Epithelial cell of prostate (primary cell): ENCODE results near the gene TENT4A.
A peak's percentile ranks its signal among the peaks of the same experiment; 100 is the strongest.
"Not testable (repeated sequence)": the region's sequence is repeated elsewhere in the genome, so short reads cannot be mapped to it uniquely, and the experiment has no call there.

Experiments used
- DNase-seq: peaks from one replicate; pipeline ENCODE4 v3.0.0-alpha.2; 2011; ENCODE audit warnings: low read depth, low spot score
- H3K27ac ChIP-seq: fragments of 450-650 bp; 2 replicates; pipeline ENCODE4 v1.5.1; 2017; ENCODE audit warnings: mild to moderate bottlenecking

Gene TENT4A

DNA sequence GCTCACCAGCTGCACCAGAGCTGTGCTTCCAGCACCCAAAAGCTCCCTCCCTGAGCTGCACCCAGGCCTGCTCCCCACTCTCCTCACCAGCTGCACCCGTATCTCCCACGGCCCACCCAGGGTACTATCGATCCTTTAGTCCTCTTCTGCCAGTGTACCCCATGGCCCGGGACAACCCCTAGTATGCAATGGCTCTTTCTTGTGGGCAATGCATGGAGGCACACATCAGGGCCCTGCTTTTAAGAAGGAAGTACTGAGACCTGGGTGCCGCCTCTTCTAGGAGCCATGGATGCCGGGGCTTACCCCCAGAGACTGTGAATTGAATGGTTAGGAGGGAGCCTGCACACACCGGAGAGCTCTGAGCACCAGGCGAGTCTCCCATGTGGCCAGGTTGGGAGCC lies 49.5 kb downstream of the TENT4A start:
- H3K27ac ChIP-seq, result no peak overlapping the region
- no peak for DNase-seq

DNA sequence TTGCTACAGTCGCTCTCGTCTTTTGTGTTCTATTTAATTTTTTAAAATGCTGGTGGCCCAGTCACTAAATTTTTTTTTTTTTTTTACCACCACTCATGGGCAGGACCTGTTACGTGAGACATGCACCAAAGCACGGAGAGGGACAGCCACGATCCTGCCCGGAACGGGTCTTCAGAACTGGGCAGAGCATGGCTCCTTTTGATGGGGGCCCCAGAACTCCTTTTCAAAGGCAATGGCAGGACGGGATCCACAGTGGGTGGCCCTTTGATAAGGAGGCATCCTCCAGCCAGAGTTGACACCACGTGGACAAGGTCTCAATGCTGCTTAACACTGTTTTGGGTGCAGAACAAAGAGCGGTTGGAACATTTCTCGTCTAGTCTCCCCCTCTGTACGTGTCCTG lies 50.0 kb downstream of the TENT4A start:
- DNase-seq, result no peak

DNA sequence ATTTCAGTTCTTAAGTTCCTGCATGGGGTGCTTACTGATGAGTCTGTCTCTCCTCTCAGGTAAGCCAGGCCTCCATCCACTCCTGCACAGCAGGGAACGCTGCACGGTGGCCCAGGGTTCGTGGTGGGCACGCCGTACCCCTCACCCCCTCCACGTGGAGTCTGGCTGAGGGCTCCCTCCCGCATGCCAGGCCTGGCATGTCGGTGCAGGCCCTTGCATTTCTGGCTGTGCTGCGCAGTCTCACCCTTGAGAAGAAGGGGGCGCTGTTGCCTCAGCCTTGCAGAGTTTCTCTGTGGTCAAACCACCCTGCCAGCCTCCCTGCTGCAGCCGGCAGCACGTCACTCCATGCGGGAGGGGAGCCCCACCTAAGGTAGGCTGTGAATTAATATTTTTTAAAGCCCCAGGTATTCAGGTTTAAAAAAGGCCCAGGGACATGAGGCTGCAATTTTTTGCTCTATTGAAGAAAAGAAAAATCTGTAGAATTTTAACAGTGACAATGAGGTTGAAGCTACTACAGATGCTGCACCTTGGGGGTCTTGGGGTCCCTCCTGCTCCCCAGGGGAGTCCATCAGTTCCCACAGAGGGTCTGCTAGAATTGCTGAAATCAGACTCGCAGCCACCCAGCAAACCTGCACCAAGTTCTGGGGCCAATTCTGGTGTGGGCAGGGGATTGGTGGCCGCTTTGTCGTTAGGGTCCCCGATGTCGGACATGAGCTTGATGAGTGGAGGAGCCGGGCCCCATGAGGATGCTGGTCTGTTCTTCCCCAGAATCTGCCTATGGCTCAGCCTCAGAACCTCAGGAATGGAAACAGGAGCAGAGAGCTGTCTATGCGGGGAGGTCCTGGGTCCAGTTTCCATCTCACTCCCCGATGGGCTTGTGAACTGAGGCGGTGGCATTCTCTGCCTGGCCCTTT lies 52.6 kb downstream of the TENT4A start:
- DNase-seq, result peak; percentile 41
- peak overlapping the region; percentile 37 for H3K27ac ChIP-seq

More for the DNA sequence above, 50.0 kb downstream of the TENT4A start:
- H3K27ac ChIP-seq, result no peak overlapping the region

DNA sequence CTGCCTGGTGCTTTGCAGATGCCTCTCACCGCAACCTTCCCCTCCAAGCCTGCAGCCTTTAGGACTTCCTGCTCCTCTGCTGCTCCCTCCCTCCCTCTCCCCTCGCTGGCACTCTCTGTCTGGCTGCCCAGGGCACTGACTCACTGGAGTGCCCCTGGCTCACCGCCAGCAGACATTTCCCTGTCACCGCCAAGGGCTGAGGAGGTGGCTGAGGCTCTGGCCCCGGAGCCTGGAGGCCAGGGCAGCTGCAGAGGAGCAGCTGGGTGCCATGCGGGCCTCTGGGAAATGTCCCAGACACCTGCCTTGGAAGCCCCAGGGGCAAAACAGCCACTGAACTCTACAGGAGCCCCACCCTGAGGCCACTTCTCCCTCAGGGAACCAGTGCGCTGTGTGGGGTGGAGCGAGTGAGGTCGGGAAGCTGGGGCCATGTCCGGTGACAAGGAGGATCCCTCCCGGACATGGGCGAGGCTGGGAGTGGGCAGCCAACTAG lies 53.4 kb downstream of the TENT4A start:
- DNase-seq, result peak; percentile 71

DNA sequence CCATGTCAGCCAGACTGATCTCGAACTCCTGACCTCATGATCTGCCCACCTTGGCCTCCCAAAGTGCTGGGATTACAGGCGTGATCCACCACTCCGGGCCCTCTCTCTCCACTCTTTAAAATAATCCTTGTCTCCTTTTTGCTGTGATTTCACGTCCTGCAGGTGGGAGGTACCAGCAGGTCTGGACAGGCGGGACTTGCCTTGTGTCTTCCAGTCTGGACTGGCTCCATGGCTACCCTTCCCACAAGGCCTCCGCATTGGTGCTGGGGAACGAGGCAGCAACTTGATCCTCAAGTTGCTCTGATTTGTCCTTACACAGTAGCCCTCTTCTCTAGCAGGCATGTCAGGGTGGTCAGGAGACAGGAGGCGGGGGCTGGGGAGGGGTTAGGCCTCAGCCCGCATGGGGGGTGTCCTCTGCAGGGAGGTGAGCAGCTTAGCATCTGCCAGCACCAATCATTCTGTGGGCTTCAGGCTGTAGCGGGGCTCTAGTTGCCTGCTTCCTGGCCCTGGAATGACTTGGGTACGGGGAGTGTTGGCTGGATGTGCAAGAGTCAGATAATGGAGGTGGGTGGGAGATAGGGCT lies 54.3 kb downstream of the TENT4A start:
- no peak for DNase-seq
- no peak overlapping the region for H3K27ac ChIP-seq

More for the DNA sequence above, 53.4 kb downstream of the TENT4A start:
- peak overlapping the region; percentile 37 for H3K27ac ChIP-seq

DNA sequence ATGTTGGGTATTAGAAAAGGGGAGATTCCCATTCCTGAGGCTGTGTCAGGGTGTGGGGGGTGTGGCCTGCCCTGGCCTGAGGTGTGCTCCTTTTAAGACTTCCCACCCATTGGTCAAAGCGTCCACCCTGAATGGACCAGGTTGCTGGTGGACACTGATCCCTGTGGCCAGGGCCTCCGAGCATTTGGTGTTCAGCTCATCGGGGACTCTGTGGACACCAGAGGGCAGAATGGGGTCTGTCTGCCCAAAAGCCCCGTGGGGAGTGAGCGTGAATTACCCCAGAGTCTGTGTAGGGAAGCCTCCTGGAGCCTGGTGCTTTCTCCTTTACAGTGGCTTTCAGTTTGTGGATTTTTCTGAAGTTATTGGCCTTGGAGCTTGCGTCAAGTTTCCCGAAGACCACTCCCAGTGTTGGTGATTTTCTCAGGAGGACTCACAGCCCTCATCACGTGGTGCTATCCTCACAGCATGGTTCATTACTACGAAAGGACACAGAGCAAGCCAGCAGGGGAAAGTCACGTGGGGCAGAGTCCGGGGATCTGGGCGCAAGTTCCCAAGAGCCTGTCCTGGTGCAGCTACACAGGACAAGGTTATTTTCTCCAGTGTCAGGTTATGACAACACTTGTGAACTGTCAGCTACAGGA lies 55.5 kb downstream of the TENT4A start:
- no peak for DNase-seq
- no peak overlapping the region for H3K27ac ChIP-seq

DNA sequence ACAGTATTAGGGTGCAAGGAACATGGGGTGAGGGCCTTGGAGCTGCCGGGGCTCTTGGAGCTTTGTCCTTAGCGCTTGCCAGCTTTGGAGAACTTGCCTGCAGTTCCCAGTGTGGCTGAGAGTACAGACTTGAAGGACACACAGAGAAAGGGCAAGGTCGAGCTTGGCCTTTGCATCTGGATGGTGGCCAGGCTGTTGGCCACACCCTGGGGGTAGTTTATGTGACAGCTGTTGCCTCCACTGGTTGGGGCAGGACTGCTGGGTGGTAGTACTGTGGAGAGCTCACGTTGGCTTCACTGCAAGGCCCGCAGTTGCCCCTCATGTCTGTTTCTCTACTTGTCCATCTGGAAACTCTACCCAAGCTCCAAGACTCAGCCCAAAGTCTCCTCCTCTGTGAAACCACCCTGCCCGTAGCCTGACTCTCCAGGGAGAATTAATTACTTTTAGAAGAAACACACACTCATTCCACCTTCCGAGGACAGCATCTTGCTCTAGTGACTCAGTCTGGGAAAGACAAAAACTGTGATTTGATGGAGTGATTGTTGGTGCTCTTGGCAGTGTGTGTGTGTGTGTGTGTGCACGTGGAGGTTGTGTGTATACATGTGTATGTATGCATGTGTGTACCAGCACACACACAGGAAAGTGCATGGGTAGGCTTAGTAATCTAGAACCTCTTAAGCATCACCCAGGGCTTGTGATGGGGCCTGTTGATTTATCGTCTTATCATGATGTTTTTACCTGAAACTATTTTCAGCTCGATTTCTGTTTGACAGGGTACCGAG lies 57.8 kb downstream of the TENT4A start:
- no peak overlapping the region for H3K27ac ChIP-seq
- DNase-seq, result no peak

DNA sequence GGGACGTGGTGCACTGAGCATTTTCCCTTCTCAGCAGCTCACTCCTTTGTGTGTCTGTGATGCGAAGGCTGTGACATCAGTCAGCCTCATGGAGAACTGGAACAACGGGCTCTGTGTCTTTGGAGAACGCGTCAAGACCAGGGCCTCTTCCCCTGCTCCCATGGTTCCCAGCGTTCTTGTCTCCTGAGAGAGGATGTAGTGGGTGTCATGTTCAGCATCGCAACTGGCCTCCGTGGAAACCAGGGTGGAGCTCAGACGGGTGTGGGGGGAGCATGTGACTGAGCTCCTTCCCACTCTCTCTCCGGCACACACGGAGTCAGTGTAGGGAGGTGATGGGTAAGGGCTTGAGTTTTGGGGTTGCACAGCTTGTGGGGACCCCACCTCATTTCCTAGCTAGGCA lies 59.7 kb downstream of the TENT4A start:
- no peak overlapping the region for H3K27ac ChIP-seq
- no peak for DNase-seq

DNA sequence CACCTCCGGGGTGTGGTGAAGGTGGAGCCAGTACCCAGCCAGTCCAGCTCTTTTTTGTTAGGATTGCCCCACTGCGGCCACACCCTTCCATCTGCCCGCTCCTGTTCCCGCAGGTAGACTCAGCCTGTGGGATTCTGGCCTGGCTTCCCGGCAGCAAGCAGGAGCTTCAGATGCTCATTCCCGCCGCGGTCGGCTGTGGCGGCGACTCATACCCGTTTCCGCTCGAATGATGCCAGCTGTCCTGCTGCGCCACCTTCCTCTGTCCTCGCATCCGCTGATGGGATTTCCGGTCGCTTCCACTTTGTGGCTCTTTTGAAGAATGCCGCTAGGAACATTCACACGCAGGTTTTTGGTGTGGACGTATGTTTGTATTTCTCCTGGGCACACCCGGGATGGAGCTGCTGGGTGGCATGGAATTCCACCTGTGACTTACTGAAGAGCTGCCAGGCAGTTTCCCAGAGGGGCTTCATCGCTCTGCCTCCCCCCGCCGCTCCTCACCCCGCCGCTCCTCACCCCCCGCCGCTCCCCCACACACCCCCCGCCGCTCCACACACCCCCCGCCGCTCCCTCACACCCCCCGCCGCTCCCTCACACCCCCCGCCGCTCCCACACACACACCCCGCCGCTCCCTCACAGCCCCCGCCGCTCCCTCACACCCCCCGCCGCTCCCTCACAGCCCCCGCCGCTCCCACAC lies 60.3 kb downstream of the TENT4A start:
- DNase-seq, result no peak
- no peak overlapping the region for H3K27ac ChIP-seq

DNA sequence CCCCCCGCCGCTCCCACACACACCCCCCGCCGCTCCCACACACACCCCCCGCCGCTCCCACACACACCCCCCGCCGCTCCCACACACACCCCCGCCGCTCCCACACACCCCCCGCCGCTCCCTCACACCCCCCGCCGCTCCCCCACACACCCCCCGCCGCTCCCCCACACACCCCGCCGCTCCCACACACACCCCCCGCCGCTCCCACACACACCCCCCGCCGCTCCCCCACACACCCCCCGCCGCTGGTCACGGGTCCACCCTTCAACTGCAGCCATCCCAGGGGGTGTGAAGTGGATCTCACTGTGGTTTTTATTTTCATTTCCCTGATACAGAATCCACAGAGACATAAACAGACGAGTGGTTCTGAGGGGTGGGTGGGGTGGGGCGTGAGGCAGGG lies 61.0 kb downstream of the TENT4A start:
- not testable (repeated sequence) for H3K27ac ChIP-seq, DNase-seq

DNA sequence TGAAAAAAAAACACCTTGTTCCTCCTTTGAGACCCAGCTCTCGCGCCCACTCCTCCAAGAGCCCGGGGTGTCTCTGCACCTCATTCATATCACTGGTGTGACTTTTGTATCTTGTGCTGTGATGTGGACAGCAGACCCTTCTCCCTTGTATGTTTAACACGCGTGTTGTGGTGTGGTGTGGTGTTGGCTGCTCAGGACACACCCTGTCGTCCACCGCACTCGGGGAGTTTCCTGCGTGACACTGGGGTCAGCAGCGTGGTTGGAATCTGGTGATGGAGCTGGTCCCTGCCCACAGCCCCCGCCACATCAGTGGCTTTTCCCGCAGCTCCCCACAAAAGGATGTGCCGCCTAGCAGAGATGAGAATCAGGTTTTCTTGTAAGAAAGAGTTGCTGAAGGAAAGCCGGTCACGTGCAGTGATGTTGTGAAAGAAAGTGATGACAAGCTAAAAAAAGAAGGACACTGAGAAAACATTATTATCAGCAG lies 61.5 kb downstream of the TENT4A start:
- H3K27ac ChIP-seq, result no peak overlapping the region
- DNase-seq, result no peak

DNA sequence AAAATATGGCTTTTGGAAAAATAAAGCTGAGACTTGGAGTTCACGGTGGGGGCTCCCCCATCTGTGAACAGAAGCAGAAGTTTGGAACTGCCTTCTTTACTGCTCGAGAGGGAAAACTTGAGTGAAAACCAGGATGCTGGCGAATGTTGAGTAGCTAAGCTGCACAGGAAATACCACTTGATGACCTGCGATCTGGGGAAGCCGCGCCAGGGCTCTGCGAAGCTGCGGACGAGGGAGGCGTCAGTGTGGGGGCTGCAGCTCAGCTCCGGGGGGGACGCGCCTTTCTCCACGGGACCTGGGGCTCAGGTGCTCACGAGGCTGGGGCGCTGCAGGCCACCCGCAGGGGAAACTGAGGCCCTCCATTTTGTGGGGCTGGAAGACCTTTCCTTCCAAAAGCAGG lies 62.3 kb downstream of the TENT4A start:
- H3K27ac ChIP-seq, result no peak overlapping the region
- DNase-seq, result no peak

DNA sequence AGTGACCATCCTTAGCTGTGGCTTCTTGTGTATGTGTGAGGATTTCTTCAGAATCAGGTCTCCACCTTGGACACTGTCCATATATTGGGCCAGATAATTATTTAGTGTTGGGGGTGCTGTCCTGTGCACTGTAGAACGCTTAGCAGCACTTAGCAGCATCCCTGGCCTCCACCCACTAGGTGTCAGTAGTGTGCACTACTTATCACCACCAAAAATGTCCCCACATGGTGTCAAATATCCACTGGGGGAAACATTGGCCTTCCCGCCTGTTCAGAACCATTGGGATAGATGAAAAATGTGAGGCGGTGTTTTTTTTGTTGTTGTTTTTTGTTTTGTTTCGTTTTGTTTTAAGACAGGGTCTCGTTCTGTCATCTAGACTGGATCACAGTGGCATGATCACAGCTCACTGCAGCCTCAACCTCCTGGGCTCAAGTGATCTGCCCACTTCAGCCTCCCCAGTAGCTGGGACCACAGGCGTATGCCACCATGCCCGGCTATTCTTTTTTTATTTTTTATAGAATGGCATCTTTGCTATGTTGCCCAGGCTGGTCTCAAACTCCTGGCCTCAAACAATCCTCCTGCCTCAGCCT lies 67.7 kb downstream of the TENT4A start:
- DNase-seq, result no peak
- H3K27ac ChIP-seq, result no peak overlapping the region

DNA sequence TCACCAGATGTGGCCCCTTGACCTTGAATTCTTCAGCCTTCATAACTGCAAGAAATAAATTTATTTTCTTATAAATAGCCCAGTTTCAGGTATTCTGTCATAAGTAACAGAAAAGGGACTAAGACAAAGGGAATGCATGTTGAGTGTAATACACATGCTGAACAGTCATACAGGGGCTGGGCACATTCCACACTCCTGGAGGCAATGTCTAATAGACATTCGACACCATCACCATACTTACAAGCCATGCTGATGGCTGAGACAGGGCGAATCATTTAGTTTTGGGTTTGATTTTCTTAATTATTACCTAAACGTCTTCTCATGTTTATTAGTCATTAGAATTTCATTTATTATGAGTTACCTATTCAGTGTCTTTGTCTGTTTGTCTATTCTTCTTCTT lies 68.5 kb downstream of the TENT4A start:
- DNase-seq, result peak; percentile 66
- H3K27ac ChIP-seq, result no peak overlapping the region

DNA sequence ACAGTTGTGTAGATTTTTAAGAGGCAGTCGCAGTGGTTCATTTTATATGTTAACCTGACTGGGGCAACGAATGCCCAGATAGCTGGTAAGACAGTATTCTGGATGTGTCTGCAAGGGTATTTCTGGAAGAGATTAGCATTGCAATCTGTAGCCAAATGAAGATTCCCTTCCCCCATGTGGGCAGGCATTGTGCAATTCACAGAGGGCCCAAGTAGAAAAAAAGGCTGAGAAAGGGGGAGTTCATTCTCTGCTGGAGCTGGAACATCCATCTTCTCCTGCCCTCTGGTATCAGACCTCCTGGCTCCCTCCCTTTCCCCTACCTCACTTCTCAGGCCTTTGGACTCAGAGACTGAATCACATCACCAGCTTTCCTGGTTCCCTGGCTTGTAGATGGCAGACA lies 70.6 kb downstream of the TENT4A start:
- no peak overlapping the region for H3K27ac ChIP-seq
- DNase-seq, result no peak

DNA sequence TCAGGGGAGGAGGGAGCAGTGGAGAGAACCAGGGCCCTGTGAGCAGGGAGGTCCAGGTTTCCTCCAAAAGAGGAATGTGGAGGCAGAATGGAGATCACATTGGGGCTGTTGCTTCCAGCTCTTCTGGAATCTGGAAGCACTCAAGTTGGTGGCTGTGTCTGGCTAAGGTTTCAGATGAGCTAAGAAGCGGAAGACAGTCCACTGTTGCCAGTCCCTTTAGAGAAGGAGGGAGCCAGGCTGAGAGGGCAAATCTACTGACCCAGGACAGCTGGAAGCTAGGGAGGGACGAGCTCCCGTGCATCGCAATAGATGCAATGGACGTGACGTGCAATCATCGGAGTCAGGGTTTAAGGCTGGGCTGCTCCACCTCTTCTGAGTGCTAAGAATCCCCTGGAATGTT lies 71.2 kb downstream of the TENT4A start:
- no peak for DNase-seq
- no peak overlapping the region for H3K27ac ChIP-seq

DNA sequence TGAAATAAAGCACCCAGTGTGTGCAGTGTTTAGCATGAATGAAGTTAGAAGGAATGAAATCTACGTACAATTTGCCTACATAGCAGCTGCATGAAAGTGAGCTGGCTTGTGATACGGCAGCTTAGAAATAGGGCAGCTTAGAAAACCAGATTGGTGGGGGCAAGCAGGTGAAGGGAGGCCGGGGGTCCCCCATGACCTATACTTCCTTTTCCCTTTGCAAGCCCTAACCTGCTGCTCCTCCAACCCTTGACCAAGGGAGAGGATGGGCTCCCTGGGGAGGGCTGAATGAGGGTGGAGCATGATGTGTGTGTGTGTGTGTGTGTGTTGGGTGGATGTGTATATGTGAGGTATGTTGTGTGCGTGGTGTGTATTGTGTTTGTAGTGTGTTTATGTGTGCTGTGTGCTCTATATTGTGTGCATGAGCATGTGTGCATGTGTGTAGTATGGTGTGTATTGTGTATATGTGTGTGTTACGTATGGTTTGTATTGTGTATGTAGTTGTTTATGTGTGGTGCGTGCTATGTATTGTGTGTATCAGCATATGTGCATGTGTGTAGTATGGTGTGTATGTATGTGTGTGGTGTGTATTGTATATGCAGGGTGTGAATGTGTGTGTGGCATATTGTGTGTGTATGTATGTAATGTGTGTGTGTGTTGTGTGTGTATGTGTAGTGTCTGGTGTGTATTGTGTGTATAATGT lies 72.1 kb downstream of the TENT4A start:
- DNase-seq, result no peak
- H3K27ac ChIP-seq, result no peak overlapping the region

DNA sequence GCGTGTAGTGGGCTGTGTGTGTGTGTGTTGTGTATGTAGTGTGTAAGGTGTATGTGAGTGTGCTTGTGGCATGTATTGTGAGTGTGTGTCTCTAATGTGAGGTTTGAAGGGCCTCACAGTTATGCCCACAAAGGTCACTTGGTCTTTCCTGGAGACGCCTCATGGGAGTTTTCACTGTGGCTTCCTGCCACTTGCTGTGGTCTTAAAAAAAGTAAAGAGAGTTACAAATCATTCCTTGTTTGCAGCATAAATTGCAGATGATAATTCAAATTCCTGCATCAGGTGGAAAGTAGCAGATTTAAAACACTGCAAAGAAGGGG lies 72.6 kb downstream of the TENT4A start:
- no peak overlapping the region for H3K27ac ChIP-seq
- no peak for DNase-seq
